B cell (primary cell): Measurements from ENCODE around the gene GRIPAP1. TPM values are rescaled to one million over a fixed set of nuclear protein-coding genes. Genes with fewer than 3 reads are reported as not detected.

ENCODE experiments used
- ATAC-seq: fragments of 200-7000 bp; cut with Tn5 transposase; one replicate; pipeline ENCODE4 v1.10.0; 2021; ENCODE audit warnings: low read depth, mild to moderate bottlenecking, moderate number of reproducible peaks, moderate library complexity
- CTCF ChIA-PET: fragments of 350-600 bp; sonication (Branson Sonifier 250); formaldehyde crosslinking; loops from one replicate; lab custom pipeline; 2021; ENCODE audit warnings: antibody characterized with exemption, inconsistent platforms; lab: Charles Lee
- POLR2A ChIA-PET: fragments of 350-600 bp; sonication (Branson Sonifier 250); formaldehyde crosslinking; loops from one replicate; lab custom pipeline; 2021; ENCODE audit warnings: antibody characterized with exemption; lab: Charles Lee
- DNase-seq: peaks from one replicate; pipeline ENCODE4 v3.0.0; 2013
- H2AFZ ChIP-seq: 2 replicates; pipeline ENCODE4 v1.6.1; 2012; ENCODE audit warnings: mild to moderate bottlenecking, low read depth, low read length; ENCODE audit not compliant: insufficient read depth, poor library complexity, severe bottlenecking
- H3K27ac ChIP-seq, 2 donors: 1 replicate in 1 of 2; 2 replicates in 1 of 2; pipeline ENCODE4 v1.5.1; 2012 to 2013; ENCODE audit warnings: low read length in 2 of 2, mild to moderate bottlenecking in 2 of 2, moderate library complexity in 1 of 2
- H3K27me3 ChIP-seq, 4 experiments: fragments of 200-600 bp in 1 of 4; sonication (generic) in 1 of 4; replicated peaks in 1 of 4; 1 replicate in 2 of 4; 2 replicates in 2 of 4; pipeline versions ENCODE4 v1.6.1 to v1.7.0; 2013 to 2016; ENCODE audit warnings: low read length in 3 of 4, mild to moderate bottlenecking in 2 of 4, mixed read lengths in 1 of 4, moderate library complexity in 1 of 4; ENCODE audit not compliant: insufficient read depth in 4 of 4, control insufficient read depth in 3 of 4; ENCODE audit errors: control extremely low read depth in 1 of 4
- H3K36me3 ChIP-seq, 2 experiments: replicated peaks in 1 of 2; 1 replicate in 1 of 2; 2 replicates in 1 of 2; pipeline versions ENCODE4 v1.6.1 to v1.7.1; 2013; ENCODE audit warnings: low read length in 1 of 2; ENCODE audit not compliant: insufficient read depth in 2 of 2, control insufficient read depth in 1 of 2; ENCODE audit errors: control extremely low read depth in 1 of 2, extremely low read depth in 1 of 2
- H3K4me1 ChIP-seq, 2 donors: fragments of 200-600 bp in 1 of 2; sonication (generic) in 1 of 2; 1 replicate in 1 of 2; 2 replicates in 1 of 2; pipeline versions ENCODE4 v1.5.1 to v1.6.1; 2013 to 2017; ENCODE audit warnings: low read length in 2 of 2; ENCODE audit not compliant: control insufficient read depth in 2 of 2, insufficient read depth in 2 of 2
- H3K4me2 ChIP-seq: replicated peaks from 2 replicates; pipeline ENCODE3; 2012; ENCODE audit warnings: mild to moderate bottlenecking, low read depth, low read length; ENCODE audit not compliant: poor library complexity, severe bottlenecking
- H3K4me3 ChIP-seq, 5 experiments: fragments of 200-600 bp in 1 of 5; sonication (generic) in 1 of 5; 1 replicate in 3 of 5; 2 replicates in 2 of 5; pipeline versions ENCODE4 v1.5.1 to v1.7.0; 2011 to 2016; ENCODE audit warnings: low read length in 4 of 5, mild to moderate bottlenecking in 4 of 5, low read depth in 2 of 5, control low read depth in 1 of 5, moderate library complexity in 1 of 5; ENCODE audit not compliant: insufficient read depth in 1 of 5; ENCODE audit errors: control extremely low read depth in 1 of 5, extremely low read depth in 1 of 5
- H3K79me2 ChIP-seq: fragments of 200-600 bp; sonication (generic); one replicate; pipeline ENCODE4 v1.6.0; 2016; ENCODE audit warnings: low read length; ENCODE audit not compliant: control insufficient read depth, insufficient read depth
- H3K9ac ChIP-seq: fragments of 200-600 bp; sonication (generic); 2 replicates; pipeline ENCODE4 v1.6.1; 2017; ENCODE audit warnings: mild to moderate bottlenecking, low read length, moderate library complexity
- H3K9me3 ChIP-seq, 3 donors: one replicate each; pipeline versions ENCODE4 v1.6.1 to v1.7.1; 2013; ENCODE audit warnings: low read length in 2 of 3; ENCODE audit not compliant: control insufficient read depth in 2 of 3, insufficient read depth in 1 of 3; ENCODE audit errors: control extremely low read depth in 1 of 3
- H4K20me1 ChIP-seq: 2 replicates; pipeline ENCODE4 v1.6.0; 2012; ENCODE audit warnings: mild to moderate bottlenecking, low read length; ENCODE audit not compliant: insufficient read depth, control insufficient read depth, poor library complexity, severe bottlenecking
- H3K27ac Mint-ChIP-seq: one replicate; pipeline ENCODE4 v1.8.0; 2021; ENCODE audit warnings: mixed read lengths
- H3K27me3 Mint-ChIP-seq: one replicate; pipeline ENCODE4 v1.8.0; 2021; ENCODE audit warnings: mixed read lengths
- H3K4me1 Mint-ChIP-seq: one replicate; pipeline ENCODE4 v1.8.0; 2021; ENCODE audit warnings: mixed read lengths
- H3K4me3 Mint-ChIP-seq: one replicate; pipeline ENCODE4 v1.8.0; 2021; ENCODE audit warnings: mixed read lengths
- H3K9me3 Mint-ChIP-seq: one replicate; pipeline ENCODE4 v1.8.0; 2022; ENCODE audit warnings: mixed read lengths; ENCODE audit not compliant: insufficient read depth
- EZH2 ChIP-seq: IDR thresholded peaks from 2 replicates; pipeline ENCODE4 v1.6.1; 2012; ENCODE audit warnings: borderline replicate concordance, low read depth, mild to moderate bottlenecking, moderate library complexity, low read length; ENCODE audit not compliant: insufficient read depth, poor library complexity, severe bottlenecking
- WGBS: methylation state at CpG from one replicate; pipeline ENCODE4 v1.1.5; 2013; ENCODE audit warnings: missing lambda C conversion rate; ENCODE audit not compliant: insufficient coverage; 5-methylcytosine and 5-hydroxymethylcytosine counted together
- intact Hi-C: fragments of 100-400 bp; cut with micrococcal nuclease; formaldehyde crosslinking; loops from one replicate; pipeline ENCODE4 v1.10.0; 2022
- polyA plus RNA-seq: library from polyadenylated mRNA; depleted of rRNA; stranded (reverse); fragments of >200 nt; gene quantifications from 2 replicates; pipeline ENCODE4 v1.2.3, GENCODE V29; 2012
- total RNA-seq, 2 donors: library from RNA; stranded (reverse); fragments of 120-200 nt in 1 of 2; gene quantifications; 1 replicate in 1 of 2; 2 replicates in 1 of 2; pipeline versions ENCODE4 v1.2.3 to v1.2.4, GENCODE V29; 2013 to 2022
- TF ChIP-seq, protein P1 (sequence below): fragments of 200-600 bp; IDR thresholded peaks from one replicate; pipeline ENCODE4 v1.8.0; 2022; ENCODE audit warnings: antibody characterized with exemption, mild to moderate bottlenecking

GRIPAP1 gene
- total and polyA plus RNA-seq, 2 donors (not counting 1 experiment from before 2014, with no cell fraction given): 70.7 to 143 TPM

DNA sequence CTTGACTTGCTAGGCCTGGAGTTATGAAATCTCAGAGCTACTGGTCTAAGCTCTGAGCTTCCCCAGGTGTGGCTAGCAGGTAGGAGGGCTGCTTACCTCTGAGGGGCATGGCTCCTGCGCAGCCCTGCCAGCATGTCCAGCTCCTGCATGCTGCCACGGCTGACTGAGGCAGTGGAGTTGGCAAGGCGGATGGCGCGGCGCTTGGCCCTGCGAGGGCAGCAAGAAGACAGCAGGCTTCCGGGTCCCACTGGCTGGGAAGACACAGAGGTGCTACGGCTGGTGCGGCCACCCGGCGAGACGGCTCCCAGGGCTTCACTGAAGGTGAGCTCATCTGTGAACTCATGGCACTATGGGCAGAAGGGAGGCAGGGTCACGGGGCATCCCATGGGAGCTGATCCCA lies 36.1 kb downstream of the GRIPAP1 start:
- H4K20me1 ChIP-seq: no peaks in the 10 kb centered on the region
- no peak overlapping the region for H3K27ac Mint-ChIP-seq
- no peak overlapping the region for H2AFZ ChIP-seq
- WGBS: 100% methylated on average over 8 of the region's 14 CpGs
- H3K4me3 Mint-ChIP-seq: no peak overlapping the region
- no peaks in the 10 kb centered on the region for H3K36me3 ChIP-seq
- H3K4me2 ChIP-seq: no peak overlapping the region
- H3K79me2 ChIP-seq: no peaks in the 10 kb centered on the region
- no peaks in the 10 kb centered on the region for H3K9me3 ChIP-seq
- H3K4me1 Mint-ChIP-seq: peaks cover 20% of the 10 kb centered on the region
- no peak for TF ChIP-seq EZH2
- TF ChIP-seq, protein P1, sequence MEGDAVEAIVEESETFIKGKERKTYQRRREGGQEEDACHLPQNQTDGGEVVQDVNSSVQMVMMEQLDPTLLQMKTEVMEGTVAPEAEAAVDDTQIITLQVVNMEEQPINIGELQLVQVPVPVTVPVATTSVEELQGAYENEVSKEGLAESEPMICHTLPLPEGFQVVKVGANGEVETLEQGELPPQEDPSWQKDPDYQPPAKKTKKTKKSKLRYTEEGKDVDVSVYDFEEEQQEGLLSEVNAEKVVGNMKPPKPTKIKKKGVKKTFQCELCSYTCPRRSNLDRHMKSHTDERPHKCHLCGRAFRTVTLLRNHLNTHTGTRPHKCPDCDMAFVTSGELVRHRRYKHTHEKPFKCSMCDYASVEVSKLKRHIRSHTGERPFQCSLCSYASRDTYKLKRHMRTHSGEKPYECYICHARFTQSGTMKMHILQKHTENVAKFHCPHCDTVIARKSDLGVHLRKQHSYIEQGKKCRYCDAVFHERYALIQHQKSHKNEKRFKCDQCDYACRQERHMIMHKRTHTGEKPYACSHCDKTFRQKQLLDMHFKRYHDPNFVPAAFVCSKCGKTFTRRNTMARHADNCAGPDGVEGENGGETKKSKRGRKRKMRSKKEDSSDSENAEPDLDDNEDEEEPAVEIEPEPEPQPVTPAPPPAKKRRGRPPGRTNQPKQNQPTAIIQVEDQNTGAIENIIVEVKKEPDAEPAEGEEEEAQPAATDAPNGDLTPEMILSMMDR: no peak
- H3K9ac ChIP-seq: no peak overlapping the region
- no peak for ATAC-seq
- DNase-seq: no peak
- H3K4me1 ChIP-seq: peaks cover 8 to 26% of the 10 kb centered on the region in 2 donors
- no peaks in the 10 kb centered on the region for H3K27me3 ChIP-seq
- ChIA-PET CTCF (interaction anchor here (0.6 to 0.7 kb wide), 2 partner anchors 167 to 412 kb away, joined by 3 read pairs; no protein-coding TSS in a partner anchor), POLR2A (interaction anchor here (0.8 kb wide), 1 partner anchor 302 kb away, joined by 3 read pairs; no protein-coding TSS in a partner anchor)
- H3K9me3 Mint-ChIP-seq: no peaks in the 10 kb centered on the region
- no peaks in the 10 kb centered on the region for H3K27me3 Mint-ChIP-seq
- no peak overlapping the region for H3K27ac ChIP-seq
- H3K4me3 ChIP-seq: no peak overlapping the region
- intact Hi-C loops: no loop called here

DNA sequence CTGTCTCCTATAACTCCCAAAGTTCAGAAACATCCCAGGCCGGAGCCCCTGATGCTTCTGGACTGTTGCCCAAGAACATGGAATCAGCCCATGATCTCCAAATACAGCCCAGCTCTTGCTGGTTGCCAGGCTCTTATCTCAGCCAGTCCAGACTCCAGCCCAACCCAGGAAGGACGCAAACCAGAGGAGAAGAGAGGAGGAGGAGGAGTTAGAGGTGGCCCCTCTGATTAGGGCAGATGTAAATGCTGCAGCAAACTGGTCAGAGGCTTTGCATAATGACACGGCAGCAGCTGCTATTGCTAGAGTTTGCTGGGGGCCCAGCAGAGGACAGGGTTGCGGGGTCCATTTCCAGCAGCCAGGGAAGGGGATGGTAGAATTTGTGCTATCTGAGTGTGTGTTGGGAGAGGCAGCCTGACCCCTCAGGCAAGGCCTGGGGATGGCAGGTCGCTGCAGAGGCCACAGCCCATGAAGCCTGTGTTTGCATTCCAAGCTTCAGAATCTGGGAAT lies 40.4 kb downstream of the GRIPAP1 start:
- Mint-ChIP-seq H3K9me3 (no peaks in the 10 kb centered on the region), H3K27ac (peak overlapping the region; percentile 80), H3K27me3 (no peaks in the 10 kb centered on the region), H3K4me1 (peaks cover 36% of the 10 kb centered on the region), H3K4me3 (peak overlapping the region; percentile 55)
- peak overlapping the region; percentile 1 for H3K4me2 ChIP-seq
- H4K20me1 ChIP-seq: peaks cover 5% of the 10 kb centered on the region
- DNase-seq (no peak), ATAC-seq (no peak)
- H3K9me3 ChIP-seq: no peaks in the 10 kb centered on the region
- H3K4me1 ChIP-seq: peaks cover 27 to 50% of the 10 kb centered on the region in 2 donors
- H3K27me3 ChIP-seq: no peaks in the 10 kb centered on the region
- ChIA-PET POLR2A (no interaction called here), CTCF (interaction anchor here (1.0 to 1.2 kb wide), 2 partner anchors 8 to 11 kb away, joined by 3 to 4 read pairs; no protein-coding TSS in a partner anchor)
- H3K4me3 ChIP-seq: no peak overlapping the region
- H3K27ac ChIP-seq: peak overlapping the region; percentile 4 to 34
- H3K79me2 ChIP-seq: peaks cover 5% of the 10 kb centered on the region
- WGBS: 0% methylated on average over 1 of the region's 5 CpGs
- H3K36me3 ChIP-seq: no peaks in the 10 kb centered on the region
- no peak for TF ChIP-seq EZH2
- TF ChIP-seq, protein P1: no peak
- intact Hi-C loops: no loop called here
- no peak overlapping the region for H2AFZ ChIP-seq
- no peak overlapping the region for H3K9ac ChIP-seq
